Left lung (tissue), 10 donors: Measurements from ENCODE around the gene EIF2S1. TPM values are rescaled to one million over a fixed set of nuclear protein-coding genes. Genes with fewer than 3 reads are reported as not detected.

Source experiments
- ATAC-seq: fragments of 200-7000 bp; cut with Tn5 transposase; one replicate; pipeline ENCODE4 v1.9.1; 2020; ENCODE audit warnings: moderate library complexity
- DNase-seq, 4 donors: peaks; one replicate each; pipeline ENCODE4 v3.0.0-alpha.2; 2013 to 2020
- H3K27ac ChIP-seq, 2 donors: fragments of 200-600 bp; sonication (generic) in 1 of 2; one replicate each; pipeline versions ENCODE4 v1.5.0 to v1.8.0; 2020 to 2021
- H3K27me3 ChIP-seq, 2 donors: fragments of 200-600 bp; sonication (generic) in 1 of 2; one replicate each; pipeline versions ENCODE4 v1.5.0 to v1.8.0; 2020 to 2021
- H3K36me3 ChIP-seq, 2 donors: fragments of 200-600 bp; sonication (generic) in 1 of 2; one replicate each; pipeline versions ENCODE4 v1.5.0 to v1.8.0; 2020 to 2021
- H3K4me1 ChIP-seq, 2 donors: fragments of 200-600 bp; one replicate each; pipeline ENCODE4 v1.8.0; 2021
- H3K4me3 ChIP-seq, 2 donors: fragments of 200-600 bp; sonication (generic) in 1 of 2; one replicate each; pipeline versions ENCODE4 v1.5.0 to v1.8.0; 2020 to 2021; ENCODE audit warnings: mild to moderate bottlenecking in 1 of 2
- H3K9me3 ChIP-seq, 2 donors: fragments of 200-600 bp; sonication (generic) in 1 of 2; one replicate each; pipeline versions ENCODE4 v1.5.0 to v1.8.0; 2020 to 2021
- intact Hi-C, 2 donors: fragments of 100-400 bp; cut with DNase I; formaldehyde crosslinking; loops; one replicate each; pipeline versions ENCODE4 v1.11.2 to v1.14.2; 2022
- polyA plus RNA-seq, 6 donors: library from polyadenylated mRNA; unstranded; fragments of 120-200 nt; gene quantifications; one replicate each; pipeline ENCODE4 v1.2.1, GENCODE V29; 2013; ENCODE audit not compliant: insufficient read length in 6 of 6
- total RNA-seq, 2 donors: library from RNA; stranded (reverse); fragmentation: NEBNext Ultra II Directional; extraction: Animal tissue kit (Norgen Biotek cat#: 25700); gene quantifications; one replicate each; pipeline ENCODE4 v1.2.1, GENCODE V29; 2021
- TF ChIP-seq, protein P1 (sequence below), 2 donors: fragments of 200-600 bp; sonication (generic) in 1 of 2; IDR thresholded peaks; one replicate each; pipeline versions ENCODE4 v1.5.0 to v1.8.0; 2021; ENCODE audit warnings: antibody characterized with exemption in 2 of 2
- donor health status: DM: no; HTN: yes; CAD: no.
- donor health status: DM: no; HTN: no; CAD: no.

EIF2S1 gene
- total and polyA plus RNA-seq, 8 donors = 64.0 to 99.4 (median 84.9) TPM

DNA sequence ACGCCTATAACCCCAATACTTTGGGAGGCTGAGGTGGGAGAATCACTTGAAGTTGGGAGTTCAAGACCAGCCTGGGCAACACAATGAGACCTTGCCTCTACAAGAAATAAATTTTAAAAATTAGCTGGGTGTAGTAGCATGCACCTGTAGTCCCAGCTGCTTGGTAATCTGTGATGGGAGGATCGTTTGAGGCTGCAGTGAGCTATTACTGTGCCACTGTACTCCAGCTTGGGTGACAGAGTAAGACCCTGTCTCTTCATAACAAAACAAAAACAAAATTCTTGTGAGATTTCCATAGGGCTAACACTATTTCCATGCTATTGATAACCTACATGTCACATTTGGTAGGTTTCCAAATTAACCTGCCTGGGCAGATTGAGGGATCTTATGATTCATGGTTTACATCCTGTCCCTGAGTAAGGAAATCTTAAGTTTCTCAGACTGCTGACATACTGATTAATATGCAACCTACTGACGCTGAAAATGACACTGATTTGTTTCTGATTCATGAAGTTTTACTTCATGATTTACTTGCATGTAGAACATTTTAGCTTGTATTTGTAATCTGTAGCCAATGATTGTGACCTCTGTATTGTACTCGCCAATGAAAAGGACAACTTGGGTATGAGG is 16.4 kb upstream of the EIF2S1 start:
- ATAC-seq = no peak
- H3K4me3 ChIP-seq = no peak overlapping the region
- no peaks in the 10 kb centered on the region for H3K27me3 ChIP-seq
- H3K4me1 ChIP-seq = no peaks in the 10 kb centered on the region
- DNase-seq = no peak
- H3K27ac ChIP-seq = no peak overlapping the region
- TF ChIP-seq, protein P1, sequence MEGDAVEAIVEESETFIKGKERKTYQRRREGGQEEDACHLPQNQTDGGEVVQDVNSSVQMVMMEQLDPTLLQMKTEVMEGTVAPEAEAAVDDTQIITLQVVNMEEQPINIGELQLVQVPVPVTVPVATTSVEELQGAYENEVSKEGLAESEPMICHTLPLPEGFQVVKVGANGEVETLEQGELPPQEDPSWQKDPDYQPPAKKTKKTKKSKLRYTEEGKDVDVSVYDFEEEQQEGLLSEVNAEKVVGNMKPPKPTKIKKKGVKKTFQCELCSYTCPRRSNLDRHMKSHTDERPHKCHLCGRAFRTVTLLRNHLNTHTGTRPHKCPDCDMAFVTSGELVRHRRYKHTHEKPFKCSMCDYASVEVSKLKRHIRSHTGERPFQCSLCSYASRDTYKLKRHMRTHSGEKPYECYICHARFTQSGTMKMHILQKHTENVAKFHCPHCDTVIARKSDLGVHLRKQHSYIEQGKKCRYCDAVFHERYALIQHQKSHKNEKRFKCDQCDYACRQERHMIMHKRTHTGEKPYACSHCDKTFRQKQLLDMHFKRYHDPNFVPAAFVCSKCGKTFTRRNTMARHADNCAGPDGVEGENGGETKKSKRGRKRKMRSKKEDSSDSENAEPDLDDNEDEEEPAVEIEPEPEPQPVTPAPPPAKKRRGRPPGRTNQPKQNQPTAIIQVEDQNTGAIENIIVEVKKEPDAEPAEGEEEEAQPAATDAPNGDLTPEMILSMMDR (IDR thresholded peaks at IDR 0.05) = no peak
- H3K9me3 ChIP-seq = no peaks in the 10 kb centered on the region
- peaks cover 0 to 94% of the 10 kb centered on the region in 2 donors for H3K36me3 ChIP-seq
- intact Hi-C loops = no loop called here

DNA sequence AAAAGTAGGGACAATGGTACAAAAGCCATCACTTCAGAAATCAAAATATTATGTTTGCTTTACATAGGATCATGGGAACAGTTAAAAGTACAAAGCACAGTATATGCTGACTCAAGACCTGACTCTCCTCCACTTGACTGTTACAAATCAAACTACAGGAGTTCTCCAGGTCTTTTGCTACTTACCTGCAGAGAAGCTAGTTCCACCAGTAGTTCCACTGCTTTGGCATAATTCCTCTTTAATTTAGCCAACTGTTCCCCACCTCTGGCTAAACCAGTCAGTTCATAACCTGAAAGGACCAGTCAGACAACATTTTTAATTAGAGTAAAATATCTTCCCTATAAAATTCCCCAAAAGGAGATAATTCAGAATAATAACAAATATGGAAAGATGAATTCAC is 14.5 kb upstream of the EIF2S1 start:
- H3K27me3 ChIP-seq = no peaks in the 10 kb centered on the region
- H3K27ac ChIP-seq = no peak overlapping the region
- peaks cover 0 to 94% of the 10 kb centered on the region in 2 donors for H3K36me3 ChIP-seq
- ATAC-seq = no peak
- no peaks in the 10 kb centered on the region for H3K4me1 ChIP-seq
- TF ChIP-seq, protein P1 (IDR thresholded peaks at IDR 0.05) = no peak
- intact Hi-C loops = no loop called here
- DNase-seq = peak in 1 of 4 donors; percentile 13
- H3K9me3 ChIP-seq = no peaks in the 10 kb centered on the region
- no peak overlapping the region for H3K4me3 ChIP-seq

DNA sequence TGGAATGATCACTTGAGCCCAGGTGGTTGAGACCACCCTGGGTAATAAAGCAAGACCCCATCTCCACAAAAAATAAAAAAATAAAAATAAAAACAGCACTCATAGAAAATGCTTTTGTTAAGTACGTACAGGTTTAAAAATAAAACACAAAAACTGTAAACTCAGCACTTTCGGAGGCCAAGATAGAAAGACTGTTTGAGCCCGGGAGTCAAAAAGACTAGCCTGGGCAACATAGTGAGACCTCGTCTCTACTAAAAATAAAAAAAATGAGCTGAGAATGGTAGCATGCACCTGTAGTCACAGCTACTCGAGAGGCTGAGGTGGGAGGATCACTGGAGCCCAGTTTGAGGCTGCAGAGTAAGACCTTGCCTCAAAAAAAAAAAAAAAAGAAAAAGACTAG is 8.1 kb upstream of the EIF2S1 start:
- no peak for ATAC-seq
- Histone ChIP-seq H3K36me3 (peaks cover 0 to 56% of the 10 kb centered on the region in 2 donors), H3K4me3 (no peak overlapping the region)

DNA sequence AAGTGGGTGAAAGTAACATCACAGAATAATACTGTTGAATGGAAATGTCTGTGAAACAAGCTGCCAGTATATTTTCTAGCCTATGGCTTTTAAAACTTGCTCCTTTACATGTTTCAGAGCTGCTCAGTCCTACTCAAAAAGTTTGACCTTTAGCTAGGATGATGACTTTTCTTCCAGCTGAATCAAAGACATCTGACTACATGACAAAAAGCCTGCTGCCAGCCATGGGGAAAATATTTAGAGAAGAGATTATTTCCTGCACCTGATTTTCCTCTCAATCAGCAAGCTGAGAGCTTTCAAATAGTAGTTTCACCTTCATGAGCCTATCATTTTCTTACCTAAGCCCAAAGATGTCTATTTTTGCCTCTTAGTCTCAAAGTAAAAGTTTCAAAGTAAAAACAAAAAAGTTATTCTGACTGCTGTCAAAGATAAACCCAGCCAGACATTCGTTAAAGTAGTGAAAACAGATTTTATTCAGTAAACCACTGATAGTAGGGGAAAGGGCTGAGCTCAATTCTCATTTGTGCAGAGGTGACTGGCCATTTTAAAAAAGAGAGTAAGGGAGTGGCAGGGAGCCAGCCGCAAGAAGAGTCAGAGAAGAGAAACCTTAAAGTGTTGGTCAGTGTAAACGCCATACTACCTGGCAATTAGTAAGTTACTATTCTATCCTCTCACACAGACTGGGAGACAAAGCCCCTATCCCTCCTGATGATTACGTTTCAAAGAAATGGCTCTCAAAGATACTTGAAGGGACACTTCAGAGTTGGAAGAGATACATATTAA is 2.8 kb upstream of the EIF2S1 start:
- H3K4me1 ChIP-seq = peaks cover 31 to 52% of the 10 kb centered on the region in 2 donors
- no peak for ATAC-seq
- H3K27ac ChIP-seq = no peak overlapping the region
- intact Hi-C loops = no loop called here
- H3K36me3 ChIP-seq = peaks cover 0 to 6% of the 10 kb centered on the region in 2 donors
- H3K9me3 ChIP-seq = no peaks in the 10 kb centered on the region
- no peaks in the 10 kb centered on the region for H3K27me3 ChIP-seq
- no peak for DNase-seq
- TF ChIP-seq, protein P1 (IDR thresholded peaks at IDR 0.05) = no peak
- peak overlapping the region in 1 of 2 donors; percentile 95 for H3K4me3 ChIP-seq

More for the DNA sequence above, 8.1 kb upstream of the EIF2S1 start:
- peaks cover 5 to 13% of the 10 kb centered on the region in 2 donors for H3K4me1 ChIP-seq
- H3K27ac ChIP-seq = no peak overlapping the region
- no peaks in the 10 kb centered on the region for H3K27me3 ChIP-seq
- TF ChIP-seq, protein P1 (IDR thresholded peaks at IDR 0.05) = no peak
- no peak for DNase-seq
- no peaks in the 10 kb centered on the region for H3K9me3 ChIP-seq
- intact Hi-C loops = no loop called here

DNA sequence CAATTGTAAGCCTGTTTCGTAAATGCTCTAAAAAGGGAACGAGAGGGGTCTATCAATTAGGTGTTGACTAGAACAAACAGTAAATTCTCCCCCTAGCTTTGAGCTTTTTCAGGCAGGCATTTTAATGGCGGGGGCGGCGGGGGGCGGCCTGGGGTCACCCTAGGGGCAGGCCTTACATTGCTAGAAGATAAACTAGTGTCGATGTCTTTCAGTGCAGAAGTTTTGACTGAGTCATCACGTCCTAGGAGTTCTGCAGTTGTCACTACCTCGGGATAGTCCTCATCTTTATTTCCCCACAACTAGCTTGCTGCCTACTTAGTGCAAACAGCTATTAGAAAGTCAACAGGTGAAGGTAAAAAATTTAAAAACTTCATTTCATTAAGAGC is 2.2 kb upstream of the EIF2S1 start:
- Histone ChIP-seq H3K9me3 (no peaks in the 10 kb centered on the region), H3K4me1 (peaks cover 36 to 58% of the 10 kb centered on the region in 2 donors), H3K4me3 (peak overlapping the region in 1 of 2 donors; percentile 95), H3K27ac (no peak overlapping the region), H3K36me3 (peaks cover 0 to 8% of the 10 kb centered on the region in 2 donors), H3K27me3 (no peaks in the 10 kb centered on the region)
- ATAC-seq = no peak
- intact Hi-C loops = no loop called here
- TF ChIP-seq, protein P1 (IDR thresholded peaks at IDR 0.05) = no peak
- DNase-seq = no peak
